ENCODE data around the gene NEUROD2. TPM values are rescaled to one million over a fixed set of nuclear protein-coding genes. Genes with fewer than 3 reads are reported as not detected.

The NEUROD2 gene
- total RNA-seq, 2 experiments from 2014 or later = not detected

GRCh38 chr17:39625198-39625785, 17.6 kb upstream of the NEUROD2 start:
- Histone ChIP-seq H3K4me3 (ENCODE audit: low read length) (no peak overlapping the region), H3K27me3 (ENCODE audit: control insufficient read depth in 1 of 2, insufficient read depth in 2 of 2, low read length in 2 of 2) (peaks cover 30 to 36% of the 10 kb centered on the region in 2 experiments), H3K4me1 (ENCODE audit: insufficient read depth, low read length) (peaks cover 37% of the 10 kb centered on the region), H3K36me3 (ENCODE audit: insufficient read depth, low read length) (no peaks in the 10 kb centered on the region), H3K27ac (ENCODE audit: low read depth in 1 of 2, low read length in 2 of 2) (no peak overlapping the region), H3K9me3 (ENCODE audit: control insufficient read depth in 1 of 2, insufficient read depth in 1 of 2, low read length in 2 of 2) (peaks cover 0 to 7% of the 10 kb centered on the region in 2 experiments)
- no peak for TF ChIP-seq CTCF (IDR thresholded peaks at IDR 0.05)
- POLR2A ChIA-PET = no interaction called here
- Mint-ChIP-seq H3K36me3 (ENCODE audit: low read depth) (no peaks in the 10 kb centered on the region), H3K27ac (no peak overlapping the region), H3K4me3 (peak overlapping the region; percentile 20), H3K4me1 (ENCODE audit: low read depth) (peaks cover 25% of the 10 kb centered on the region), H3K9me3 (no peaks in the 10 kb centered on the region), H3K27me3 (peaks cover 45% of the 10 kb centered on the region)
- DNase-seq = no peak
- CTCF ChIA-PET = no interaction called here
- intact Hi-C loops (cut with DNase I, micrococcal nuclease) = loop anchor here in 1 of 2 experiments (10.0 kb wide), 1 partner anchor 240 kb away; the partner anchor contains the start of genes IKZF3 and ZPBP2
- ATAC-seq (ENCODE audit: poor library complexity) = no peak

- Mint-ChIP-seq H3K9me3 (no peaks in the 10 kb centered on the region), H3K27me3 (peaks cover 45% of the 10 kb centered on the region), H3K36me3 (ENCODE audit: low read depth) (no peaks in the 10 kb centered on the region), H3K4me1 (ENCODE audit: low read depth) (peaks cover 25% of the 10 kb centered on the region), H3K27ac (no peak overlapping the region), H3K4me3 (no peak overlapping the region)
- ATAC-seq (ENCODE audit: poor library complexity) (no peak), DNase-seq (no peak)
- Histone ChIP-seq H3K4me1 (ENCODE audit: insufficient read depth, low read length) (peaks cover 37% of the 10 kb centered on the region), H3K4me3 (ENCODE audit: low read length) (no peak overlapping the region), H3K9me3 (ENCODE audit: control insufficient read depth in 1 of 2, insufficient read depth in 1 of 2, low read length in 2 of 2) (peaks cover 0 to 7% of the 10 kb centered on the region in 2 experiments), H3K27ac (ENCODE audit: low read depth in 1 of 2, low read length in 2 of 2) (no peak overlapping the region), H3K36me3 (ENCODE audit: insufficient read depth, low read length) (no peaks in the 10 kb centered on the region), H3K27me3 (ENCODE audit: control insufficient read depth in 1 of 2, insufficient read depth in 2 of 2, low read length in 2 of 2) (peaks cover 30 to 36% of the 10 kb centered on the region in 2 experiments)
- CTCF ChIA-PET = interaction anchor here (3.6 kb wide), 1 partner anchor 22 kb away, joined by 20 read pairs; no protein-coding TSS in a partner anchor
- POLR2A ChIA-PET = no interaction called here
- TF ChIP-seq CTCF (IDR thresholded peaks at IDR 0.05) = no peak
- intact Hi-C loops (cut with DNase I, micrococcal nuclease) = loop anchor here (5.0 to 10.0 kb wide), 3 partner anchors 108 to 353 kb away; partner anchors contain the start of genes IKZF3 (in 1 of the 2), MIEN1 (in 1 of the 2) and ZPBP2 (in 1 of the 2)
Measured at GRCh38 chr17:39624313-39624712, 16.6 kb upstream of the NEUROD2 start.

- POLR2A ChIA-PET = interaction anchor here (0.6 to 1.8 kb wide), 6 partner anchors 8 to 357 kb away, joined by 3 to 10 read pairs (median 4); partner anchors contain the start of genes IKZF3, PSMD3 and STARD3
- Histone ChIP-seq H3K4me1 (ENCODE audit: insufficient read depth, low read length) (peaks cover 44% of the 10 kb centered on the region), H3K4me3 (ENCODE audit: low read length) (no peak overlapping the region), H3K27ac (ENCODE audit: low read depth in 1 of 2, low read length in 2 of 2) (no peak overlapping the region), H3K9me3 (ENCODE audit: control insufficient read depth in 1 of 2, insufficient read depth in 1 of 2, low read length in 2 of 2) (peaks cover 0 to 7% of the 10 kb centered on the region in 2 experiments), H3K36me3 (ENCODE audit: insufficient read depth, low read length) (no peaks in the 10 kb centered on the region), H3K27me3 (ENCODE audit: control insufficient read depth in 1 of 2, insufficient read depth in 2 of 2, low read length in 2 of 2) (peaks cover 29 to 30% of the 10 kb centered on the region in 2 experiments)
- ATAC-seq (ENCODE audit: poor library complexity) (peak; percentile 63), DNase-seq (peak; percentile 73 to 91 (median 84))
- Mint-ChIP-seq H3K27me3 (peaks cover 40% of the 10 kb centered on the region), H3K36me3 (ENCODE audit: low read depth) (no peaks in the 10 kb centered on the region), H3K9me3 (no peaks in the 10 kb centered on the region), H3K4me1 (ENCODE audit: low read depth) (peaks cover 25% of the 10 kb centered on the region), H3K4me3 (peak overlapping the region; percentile 68), H3K27ac (no peak overlapping the region)
- TF ChIP-seq CTCF (IDR thresholded peaks at IDR 0.05) = peak; percentile 92
- intact Hi-C loops (cut with DNase I, micrococcal nuclease) = loop anchor here (1.0 to 10.0 kb wide), 8 partner anchors 13 to 354 kb away; partner anchors contain the start of genes IKZF3 (in 2 of the 2), MIEN1 (in 1 of the 2), PNMT (in 1 of the 2) and STARD3 (in 1 of the 2)
- CTCF ChIA-PET = interaction anchor here (0.6 to 3.6 kb wide), 24 partner anchors 9 to 651 kb away, joined by 3 to 66 read pairs (median 4); partner anchors contain the start of genes CDK12, MIEN1, PNMT and STARD3
Measured at GRCh38 chr17:39623356-39623950, 15.7 kb upstream of the NEUROD2 start.

All from CD4-positive, alpha-beta T cell (primary cell).